Astrocyte (in vitro differentiated cells and primary cell): Measurements from ENCODE around the gene PXDC1.

Source experiments
- CTCF ChIP-seq: IDR thresholded peaks from 2 replicates; pipeline ENCODE4 v1.5.1; 2011; ENCODE audit warnings: low read depth, mild to moderate bottlenecking, inconsistent platforms, low read length, moderate library complexity; ENCODE audit not compliant: insufficient read depth
- EZH2 ChIP-seq: IDR thresholded peaks from 2 replicates; pipeline ENCODE4 v1.6.1; 2012; ENCODE audit warnings: mild to moderate bottlenecking, low read length, inconsistent platforms; ENCODE audit not compliant: insufficient read depth

- TF ChIP-seq CTCF (no peak), EZH2 (no peak)
Observed at GRCh38 chr6:3698021-3698420, 53.5 kb downstream of the PXDC1 start.
